GM12874 (cell line): ENCODE data around the gene DDX39B.

Source experiments
- CTCF ChIP-seq: IDR thresholded peaks from 2 replicates; pipeline ENCODE4 v1.5.1; 2011; ENCODE audit warnings: low read depth, mild to moderate bottlenecking, control low read depth, low read length, moderate library complexity; ENCODE audit not compliant: insufficient read depth

Gene DDX39B

GRCh38 chr6:31532644-31533454, 9.0 kb downstream of the DDX39B start:
- TF ChIP-seq CTCF = no peak

GRCh38 chr6:31531771-31532643, 9.8 kb downstream of the DDX39B start:
- TF ChIP-seq CTCF = no peak

- TF ChIP-seq CTCF = no peak
Observed at GRCh38 chr6:31531162-31531561, 10.6 kb downstream of the DDX39B start.

- TF ChIP-seq CTCF = no peak
Observed at GRCh38 chr6:31530659-31531058, 11.1 kb downstream of the DDX39B start.

GRCh38 chr6:31529329-31530150, 12.3 kb downstream of the DDX39B start:
- no peak for TF ChIP-seq CTCF

GRCh38 chr6:31528821-31529328, 12.9 kb downstream of the DDX39B start, which contains the start of gene MCCD1:
TSS of gene MCCD1 (plus strand) at chr6:31528962. CDS start at chr6:31529015, 53 bp downstream.
- no peak for TF ChIP-seq CTCF
